Keratinocyte (primary cell): ENCODE measurements around the gene NRSN1. TPM values are rescaled to one million over a fixed set of nuclear protein-coding genes. Genes with fewer than 3 reads are reported as not detected.

Source experiments
- DNase-seq: peaks from one replicate; pipeline ENCODE4 v3.0.0-alpha.2; 2011; ENCODE audit warnings: low read depth, missing footprints, low spot score
- FAIRE-seq: peaks from 2 replicates; lab custom pipeline; 2011; peaks lifted over from hg19 to GRCh38; lab: Jason Lieb, UNC
- H2AFZ ChIP-seq: 2 replicates; pipeline ENCODE4 v1.6.0; 2012; ENCODE audit warnings: low read length, control low read depth, inconsistent platforms; ENCODE audit not compliant: control insufficient read depth
- H3K27ac ChIP-seq: 2 replicates; pipeline ENCODE4 v1.5.1; 2011; ENCODE audit warnings: low read length; ENCODE audit not compliant: control insufficient read depth, insufficient read depth
- H3K27me3 ChIP-seq: 3 replicates; pipeline ENCODE4 v1.6.0; 2011; ENCODE audit warnings: low read length; ENCODE audit not compliant: control insufficient read depth, insufficient read depth; ENCODE audit errors: extremely low read depth
- H3K36me3 ChIP-seq, 2 experiments: 2 replicates in 1 of 2; 3 replicates in 1 of 2; pipeline ENCODE4 v1.5.1; 2011; ENCODE audit warnings: low read length in 2 of 2, mild to moderate bottlenecking in 1 of 2; ENCODE audit not compliant: control insufficient read depth in 2 of 2, insufficient read depth in 2 of 2; ENCODE audit errors: extremely low read depth in 1 of 2
- H3K4me1 ChIP-seq: 3 replicates; pipeline ENCODE4 v1.5.1; 2011; ENCODE audit warnings: low read length; ENCODE audit not compliant: control insufficient read depth, insufficient read depth; ENCODE audit errors: extremely low read depth
- H3K4me2 ChIP-seq: 3 replicates; pipeline ENCODE4 v1.6.0; 2011; ENCODE audit warnings: low read depth, low read length; ENCODE audit not compliant: control insufficient read depth, insufficient read depth; ENCODE audit errors: extremely low read depth
- H3K4me3 ChIP-seq, 3 experiments: fragments of 200-600 bp in 1 of 3; sonication (generic) in 1 of 3; 2 replicates in 2 of 3; 3 replicates in 1 of 3; pipeline ENCODE4 v1.5.1; 2011 to 2016; ENCODE audit warnings: low read length in 3 of 3, mild to moderate bottlenecking in 3 of 3, control low read depth in 2 of 3, inconsistent platforms in 1 of 3, low read depth in 1 of 3, mixed read lengths in 1 of 3, mixed run types in 1 of 3, moderate library complexity in 1 of 3; ENCODE audit not compliant: control insufficient read depth in 2 of 3, insufficient read depth in 2 of 3; ENCODE audit errors: extremely low read depth in 1 of 3
- H3K79me2 ChIP-seq: 2 replicates; pipeline ENCODE4 v1.6.0; 2012; ENCODE audit warnings: low read length; ENCODE audit not compliant: control insufficient read depth, insufficient read depth
- H3K9ac ChIP-seq: 3 replicates; pipeline ENCODE4 v1.6.0; 2011; ENCODE audit warnings: low read length; ENCODE audit not compliant: control insufficient read depth, insufficient read depth; ENCODE audit errors: extremely low read depth
- H3K9me1 ChIP-seq: 3 replicates; pipeline ENCODE4 v1.6.0; 2011; ENCODE audit warnings: low read length; ENCODE audit not compliant: control insufficient read depth, insufficient read depth; ENCODE audit errors: extremely low read depth
- H3K9me3 ChIP-seq: 2 replicates; pipeline ENCODE4 v1.5.1; 2012; ENCODE audit warnings: low read depth, low read length; ENCODE audit not compliant: control insufficient read depth
- H4K20me1 ChIP-seq: 3 replicates; pipeline ENCODE4 v1.6.0; 2011; ENCODE audit warnings: low read length; ENCODE audit not compliant: control insufficient read depth, insufficient read depth; ENCODE audit errors: extremely low read depth
- EZH2 ChIP-seq: IDR thresholded peaks from one replicate; pipeline ENCODE4 v1.6.1; 2012; ENCODE audit warnings: inconsistent platforms, mild to moderate bottlenecking, low read length, moderate library complexity
- dilution Hi-C: fragments of 300-500 bp; cut with MboI; formaldehyde crosslinking; loops from one replicate; pipeline ENCODE4 v1.7.0; 2020; ENCODE audit warnings: low sequenced_read_pairs; ENCODE audit not compliant: extremely low pct_ligation_motif_present
- polyA plus RNA-seq, 5 experiments: library from polyadenylated mRNA; depleted of rRNA in 3 of 5; stranded (reverse) in 3 of 5; stranded (forward) in 1 of 5; unstranded in 1 of 5; fragments of >200 nt; gene quantifications; 1 replicate in 1 of 5; 2 replicates in 3 of 5; 3 replicates in 1 of 5; pipeline versions ENCODE4 v1.2.1 to v1.2.3, GENCODE V29; 2011 to 2012; ENCODE audit warnings: missing spikeins in 2 of 5, low read depth in 1 of 5, low replicate concordance in 1 of 5
- TF ChIP-seq, protein P1 (sequence below), 3 experiments: IDR thresholded peaks in 1 of 3; conservative IDR thresholded peaks in 1 of 3; optimal IDR thresholded peaks in 1 of 3; 2 replicates in 2 of 3; 3 replicates in 1 of 3; pipeline versions ENCODE3 to v1.5.1; 2011; ENCODE audit warnings: low read length in 3 of 3, mild to moderate bottlenecking in 3 of 3, moderate library complexity in 2 of 3, control low read depth in 1 of 3, inconsistent platforms in 1 of 3; ENCODE audit not compliant: insufficient read depth in 2 of 3; ENCODE audit errors: extremely low read depth in 1 of 3

The NRSN1 gene
- polyA plus RNA-seq, 1 donor (not counting 4 experiments of a cell fraction or from before 2014, with no cell fraction given) = not detected

DNA sequence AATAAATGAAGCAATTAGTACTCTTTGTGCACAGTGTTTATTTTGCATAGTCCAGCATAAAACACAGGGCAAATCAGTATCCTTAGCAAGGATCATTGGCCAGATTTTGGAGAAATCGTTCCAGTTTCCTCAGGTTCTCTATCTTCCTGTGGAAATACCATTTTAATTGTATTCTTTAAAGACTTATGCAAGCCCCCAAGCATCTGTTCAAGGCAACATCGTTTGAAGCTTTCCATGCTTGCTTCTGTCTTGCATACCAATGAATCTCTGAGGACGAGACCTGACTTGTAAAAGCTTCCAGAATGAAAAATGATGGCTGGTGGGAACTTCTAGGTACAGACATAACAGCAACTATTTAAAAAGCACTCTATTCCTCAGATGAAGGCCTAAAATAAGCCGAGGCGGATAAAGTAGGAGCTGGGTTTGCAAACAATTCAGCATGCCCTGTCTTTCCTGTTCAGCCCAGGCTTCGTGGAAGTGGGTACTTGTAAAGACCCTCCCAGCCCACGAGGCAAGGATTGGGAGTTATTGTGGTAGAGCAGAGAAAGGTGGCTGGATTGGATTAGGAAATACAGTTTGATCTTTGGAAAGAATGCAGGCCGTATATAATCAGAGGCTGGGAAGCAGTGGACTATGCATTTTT lies 21.6 kb downstream of the NRSN1 start:
- Histone ChIP-seq H3K4me2 (no peak overlapping the region), H3K4me1 (no peaks in the 10 kb centered on the region), H3K9me1 (no peaks in the 10 kb centered on the region), H3K4me3 (no peak overlapping the region), H4K20me1 (no peaks in the 10 kb centered on the region), H3K9me3 (no peaks in the 10 kb centered on the region), H3K27ac (no peak overlapping the region), H3K27me3 (no peaks in the 10 kb centered on the region), H3K79me2 (no peaks in the 10 kb centered on the region), H3K9ac (no peak overlapping the region), H2AFZ (no peak overlapping the region), H3K36me3 (no peaks in the 10 kb centered on the region)
- no peak for TF ChIP-seq EZH2
- TF ChIP-seq, protein P1, sequence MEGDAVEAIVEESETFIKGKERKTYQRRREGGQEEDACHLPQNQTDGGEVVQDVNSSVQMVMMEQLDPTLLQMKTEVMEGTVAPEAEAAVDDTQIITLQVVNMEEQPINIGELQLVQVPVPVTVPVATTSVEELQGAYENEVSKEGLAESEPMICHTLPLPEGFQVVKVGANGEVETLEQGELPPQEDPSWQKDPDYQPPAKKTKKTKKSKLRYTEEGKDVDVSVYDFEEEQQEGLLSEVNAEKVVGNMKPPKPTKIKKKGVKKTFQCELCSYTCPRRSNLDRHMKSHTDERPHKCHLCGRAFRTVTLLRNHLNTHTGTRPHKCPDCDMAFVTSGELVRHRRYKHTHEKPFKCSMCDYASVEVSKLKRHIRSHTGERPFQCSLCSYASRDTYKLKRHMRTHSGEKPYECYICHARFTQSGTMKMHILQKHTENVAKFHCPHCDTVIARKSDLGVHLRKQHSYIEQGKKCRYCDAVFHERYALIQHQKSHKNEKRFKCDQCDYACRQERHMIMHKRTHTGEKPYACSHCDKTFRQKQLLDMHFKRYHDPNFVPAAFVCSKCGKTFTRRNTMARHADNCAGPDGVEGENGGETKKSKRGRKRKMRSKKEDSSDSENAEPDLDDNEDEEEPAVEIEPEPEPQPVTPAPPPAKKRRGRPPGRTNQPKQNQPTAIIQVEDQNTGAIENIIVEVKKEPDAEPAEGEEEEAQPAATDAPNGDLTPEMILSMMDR (optimal IDR thresholded peaks at IDR 0.05 in 1 of 3, IDR thresholded peaks at IDR 0.05 in 1 of 3, conservative IDR thresholded peaks at IDR 0.05 in 1 of 3; ENCODE audit: extremely low read depth in 1 of 3, insufficient read depth in 2 of 3, low read length in 3 of 3) = no peak
- dilution Hi-C loops = no loop called here
- DNase-seq (no peak), FAIRE-seq (no peak)

DNA sequence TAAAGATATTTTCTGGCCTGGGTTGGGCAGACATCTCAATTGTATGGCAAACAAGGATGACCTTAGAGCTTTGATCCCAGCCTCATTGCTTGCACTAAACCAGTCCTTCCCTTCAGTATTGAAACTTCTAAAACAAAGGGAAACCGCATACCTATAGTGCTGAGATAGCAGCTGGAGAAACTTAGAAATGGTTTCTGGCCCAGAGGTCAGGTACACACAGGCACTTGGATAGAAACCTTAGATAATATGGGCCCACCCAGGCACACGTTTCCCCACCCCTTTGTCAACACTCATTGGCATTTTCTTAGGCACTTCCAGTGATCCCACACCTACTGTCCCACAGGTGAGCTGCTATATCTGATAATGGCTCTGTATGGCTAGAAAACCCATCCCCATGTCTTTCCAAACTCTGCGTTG lies 22.1 kb downstream of the NRSN1 start:
- Histone ChIP-seq H3K27me3 (no peaks in the 10 kb centered on the region), H3K9ac (no peak overlapping the region), H4K20me1 (no peaks in the 10 kb centered on the region), H3K27ac (no peak overlapping the region), H3K4me2 (no peak overlapping the region), H3K79me2 (no peaks in the 10 kb centered on the region), H3K9me3 (no peaks in the 10 kb centered on the region), H3K4me3 (no peak overlapping the region), H3K9me1 (no peaks in the 10 kb centered on the region), H2AFZ (no peak overlapping the region), H3K36me3 (no peaks in the 10 kb centered on the region), H3K4me1 (no peaks in the 10 kb centered on the region)
- FAIRE-seq = no peak
- no peak for DNase-seq
- dilution Hi-C loops = no loop called here
- TF ChIP-seq, protein P1 (optimal IDR thresholded peaks at IDR 0.05 in 1 of 3, IDR thresholded peaks at IDR 0.05 in 1 of 3, conservative IDR thresholded peaks at IDR 0.05 in 1 of 3; ENCODE audit: extremely low read depth in 1 of 3, insufficient read depth in 2 of 3, low read length in 3 of 3) = no peak
- no peak for TF ChIP-seq EZH2
